ENCODE data around the gene POP7.

- TF ChIP-seq NFRKB (IDR thresholded peaks at IDR 0.05) (no peak), FOXA1 (IDR thresholded peaks at IDR 0.05) (no peak), ARNT (IDR thresholded peaks at IDR 0.05) (no peak), HDGF (IDR thresholded peaks at IDR 0.05; ENCODE audit: borderline replicate concordance) (no peak), SUZ12 (IDR thresholded peaks at IDR 0.05) (no peak), BHLHE40 (IDR thresholded peaks at IDR 0.05; ENCODE audit: borderline replicate concordance) (no peak), ZNF384 (IDR thresholded peaks at IDR 0.05) (no peak), FOXK2 (IDR thresholded peaks at IDR 0.05) (no peak), TARDBP (IDR thresholded peaks at IDR 0.05) (no peak), FOXM1 (IDR thresholded peaks at IDR 0.05; ENCODE audit: borderline replicate concordance) (no peak), L3MBTL2 (conservative IDR thresholded peaks at IDR 0.05) (peak; percentile 97)
These were observed 11.7 kb upstream of the POP7 start, which contains the start of gene GIGYF1 for GRCh38 chr7:100694098-100694745.
